Measurements from ENCODE around the gene P2RY6.

DNA sequence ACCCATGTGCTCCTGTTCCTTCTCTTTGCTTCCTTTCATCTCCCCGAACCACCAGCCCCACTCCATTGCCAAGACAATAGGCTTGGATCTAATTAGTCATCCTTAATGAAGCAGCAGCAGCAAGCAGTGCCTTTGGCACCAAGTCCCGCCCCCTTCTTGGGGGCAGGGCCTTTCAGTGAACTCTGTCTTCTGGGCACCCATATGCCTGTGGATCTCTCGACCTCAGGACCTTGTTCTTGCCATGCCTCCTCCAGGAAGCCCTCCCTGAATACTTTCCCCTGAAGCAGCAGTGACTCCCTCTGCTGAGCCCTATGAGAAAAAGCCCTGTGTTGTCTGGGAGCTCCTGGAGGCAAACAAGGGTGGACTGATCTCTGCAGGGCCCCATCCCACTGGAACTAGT is 68.0 kb downstream of the P2RY6 start:
- TF ChIP-seq, protein P1, sequence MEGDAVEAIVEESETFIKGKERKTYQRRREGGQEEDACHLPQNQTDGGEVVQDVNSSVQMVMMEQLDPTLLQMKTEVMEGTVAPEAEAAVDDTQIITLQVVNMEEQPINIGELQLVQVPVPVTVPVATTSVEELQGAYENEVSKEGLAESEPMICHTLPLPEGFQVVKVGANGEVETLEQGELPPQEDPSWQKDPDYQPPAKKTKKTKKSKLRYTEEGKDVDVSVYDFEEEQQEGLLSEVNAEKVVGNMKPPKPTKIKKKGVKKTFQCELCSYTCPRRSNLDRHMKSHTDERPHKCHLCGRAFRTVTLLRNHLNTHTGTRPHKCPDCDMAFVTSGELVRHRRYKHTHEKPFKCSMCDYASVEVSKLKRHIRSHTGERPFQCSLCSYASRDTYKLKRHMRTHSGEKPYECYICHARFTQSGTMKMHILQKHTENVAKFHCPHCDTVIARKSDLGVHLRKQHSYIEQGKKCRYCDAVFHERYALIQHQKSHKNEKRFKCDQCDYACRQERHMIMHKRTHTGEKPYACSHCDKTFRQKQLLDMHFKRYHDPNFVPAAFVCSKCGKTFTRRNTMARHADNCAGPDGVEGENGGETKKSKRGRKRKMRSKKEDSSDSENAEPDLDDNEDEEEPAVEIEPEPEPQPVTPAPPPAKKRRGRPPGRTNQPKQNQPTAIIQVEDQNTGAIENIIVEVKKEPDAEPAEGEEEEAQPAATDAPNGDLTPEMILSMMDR (conservative IDR thresholded peaks at IDR 0.05; ENCODE audit: low read length) = no peak
- no peak for TF ChIP-seq EZH2phosphoT487 (IDR thresholded peaks at IDR 0.05; ENCODE audit: borderline replicate concordance, low read depth, low read length)
